HUES64 (cell line): ENCODE data around the gene ZNF503.
A peak's percentile ranks its signal among the peaks of the same experiment; 100 is the strongest.

Source experiments
- H3K27ac ChIP-seq: 2 replicates; pipeline ENCODE4 v1.7.0; 2013; ENCODE audit warnings: low read depth, low read length, inconsistent platforms
- H3K27me3 ChIP-seq: 2 replicates; pipeline ENCODE4 v1.6.1; 2013; ENCODE audit warnings: mild to moderate bottlenecking, low read length; ENCODE audit not compliant: insufficient read depth
- H3K36me3 ChIP-seq: 2 replicates; pipeline ENCODE4 v1.6.1; 2013; ENCODE audit warnings: mild to moderate bottlenecking, low read length; ENCODE audit not compliant: insufficient read depth
- H3K4me1 ChIP-seq: 2 replicates; pipeline ENCODE4 v1.6.1; 2013; ENCODE audit warnings: mild to moderate bottlenecking, low read length, moderate library complexity; ENCODE audit not compliant: insufficient read depth
- H3K4me3 ChIP-seq: 2 replicates; pipeline ENCODE4 v1.5.1; 2013; ENCODE audit warnings: mild to moderate bottlenecking, low read length, moderate library complexity
- H3K9ac ChIP-seq: 2 replicates; pipeline ENCODE4 v1.6.1; 2013; ENCODE audit warnings: mild to moderate bottlenecking, low read depth, low read length
- H3K9me3 ChIP-seq: 2 replicates; pipeline ENCODE4 v1.6.1; 2013; ENCODE audit warnings: low read depth, low read length; ENCODE audit not compliant: insufficient read depth
- WGBS: fragments of 150-250, 120-280 bp; methylation state at CpG from one replicate; pipeline ENCODE4 v1.1.7; 2013; ENCODE audit warnings: missing lambda C conversion rate; 5-methylcytosine and 5-hydroxymethylcytosine counted together

ZNF503 gene

GRCh38 chr10:75441196-75441595 is 39.6 kb upstream of the ZNF503 start:
- no peak overlapping the region for H3K4me3 ChIP-seq
- no peak overlapping the region for H3K9ac ChIP-seq
- H3K27me3 ChIP-seq: peaks cover 46% of the 10 kb centered on the region
- peaks cover 12% of the 10 kb centered on the region; the same call in 1 of the 2 replicates for H3K9me3 ChIP-seq
- H3K36me3 ChIP-seq: no peaks in the 10 kb centered on the region
- peaks cover 8% of the 10 kb centered on the region; the same call in 1 of the 2 replicates for H3K4me1 ChIP-seq
- H3K27ac ChIP-seq: no peak overlapping the region
- 87% methylated on average over 4 of the region's 4 CpGs for WGBS

GRCh38 chr10:75440271-75440793 is 38.8 kb upstream of the ZNF503 start:
- H3K27me3 ChIP-seq: peaks cover 54% of the 10 kb centered on the region
- no peak overlapping the region for H3K9ac ChIP-seq
- peaks cover 12% of the 10 kb centered on the region; the same call in 1 of the 2 replicates for H3K9me3 ChIP-seq
- H3K27ac ChIP-seq: no peak overlapping the region
- H3K4me1 ChIP-seq: peaks cover 8% of the 10 kb centered on the region; the same call in 1 of the 2 replicates
- H3K4me3 ChIP-seq: no peak overlapping the region
- 85% methylated on average over 4 of the region's 4 CpGs for WGBS
- no peaks in the 10 kb centered on the region for H3K36me3 ChIP-seq

- WGBS: 91% methylated on average over 4 of the region's 4 CpGs
- Histone ChIP-seq H3K4me3 (no peak overlapping the region), H3K27ac (no peak overlapping the region), H3K27me3 (peaks cover 60% of the 10 kb centered on the region), H3K4me1 (peaks cover 8% of the 10 kb centered on the region; the same call in 1 of the 2 replicates), H3K36me3 (no peaks in the 10 kb centered on the region), H3K9me3 (peaks cover 12% of the 10 kb centered on the region; the same call in 1 of the 2 replicates), H3K9ac (no peak overlapping the region)
These were observed 38.2 kb upstream of the ZNF503 start for GRCh38 chr10:75439811-75440210.

GRCh38 chr10:75438275-75438674 is 36.7 kb upstream of the ZNF503 start:
- H3K4me3 ChIP-seq: no peak overlapping the region
- H3K9me3 ChIP-seq: peaks cover 4% of the 10 kb centered on the region; the same call in 1 of the 2 replicates
- no peak overlapping the region for H3K9ac ChIP-seq
- peaks cover 75% of the 10 kb centered on the region for H3K27me3 ChIP-seq
- H3K36me3 ChIP-seq: no peaks in the 10 kb centered on the region
- peaks cover 9% of the 10 kb centered on the region for H3K4me1 ChIP-seq
- 92% methylated on average over 3 of the region's 3 CpGs for WGBS
- no peak overlapping the region for H3K27ac ChIP-seq

GRCh38 chr10:75437693-75438092 is 36.1 kb upstream of the ZNF503 start:
- Histone ChIP-seq H3K9ac (no peak overlapping the region), H3K27ac (no peak overlapping the region), H3K9me3 (no peaks in the 10 kb centered on the region), H3K36me3 (no peaks in the 10 kb centered on the region), H3K4me1 (peaks cover 14% of the 10 kb centered on the region), H3K4me3 (no peak overlapping the region), H3K27me3 (peaks cover 81% of the 10 kb centered on the region)
- WGBS: 85% methylated on average over 3 of the region's 3 CpGs

- H3K9me3 ChIP-seq: no peaks in the 10 kb centered on the region
- no peak overlapping the region for H3K9ac ChIP-seq
- peaks cover 15% of the 10 kb centered on the region for H3K4me1 ChIP-seq
- peaks cover 89% of the 10 kb centered on the region for H3K27me3 ChIP-seq
- H3K27ac ChIP-seq: no peak overlapping the region
- no peaks in the 10 kb centered on the region for H3K36me3 ChIP-seq
- no peak overlapping the region for H3K4me3 ChIP-seq
These were observed 35.3 kb upstream of the ZNF503 start for GRCh38 chr10:75436896-75437295.

- H3K27me3 ChIP-seq: peaks cover 100% of the 10 kb centered on the region
These were observed 33.7 kb upstream of the ZNF503 start for GRCh38 chr10:75435291-75435690.

GRCh38 chr10:75434291-75434690 is 32.7 kb upstream of the ZNF503 start:
- Histone ChIP-seq H3K27ac (no peak overlapping the region), H3K4me3 (no peak overlapping the region), H3K36me3 (no peaks in the 10 kb centered on the region), H3K9me3 (no peaks in the 10 kb centered on the region), H3K4me1 (peaks cover 31% of the 10 kb centered on the region), H3K9ac (no peak overlapping the region), H3K27me3 (peaks cover 100% of the 10 kb centered on the region)
- WGBS: 86% methylated on average over 7 of the region's 8 CpGs

More at GRCh38 chr10:75435291-75435690, 33.7 kb upstream of the ZNF503 start:
- Histone ChIP-seq H3K4me3 (no peak overlapping the region), H3K36me3 (no peaks in the 10 kb centered on the region), H3K9ac (no peak overlapping the region), H3K9me3 (no peaks in the 10 kb centered on the region), H3K4me1 (peaks cover 22% of the 10 kb centered on the region), H3K27ac (no peak overlapping the region)
- WGBS: 89% methylated on average over 2 of the region's 2 CpGs

- no peak overlapping the region for H3K9ac ChIP-seq
- peaks cover 100% of the 10 kb centered on the region for H3K27me3 ChIP-seq
- H3K27ac ChIP-seq: no peak overlapping the region
- no peaks in the 10 kb centered on the region for H3K9me3 ChIP-seq
- peak overlapping the region; percentile 23; the same call in 1 of the 2 replicates for H3K4me3 ChIP-seq
- H3K4me1 ChIP-seq: peaks cover 31% of the 10 kb centered on the region
- WGBS: 26% methylated on average over 8 of the region's 8 CpGs
- no peaks in the 10 kb centered on the region for H3K36me3 ChIP-seq
These were observed 31.7 kb upstream of the ZNF503 start for GRCh38 chr10:75433216-75433615.

- WGBS: 19% methylated on average over 5 of the region's 5 CpGs
- no peak overlapping the region for H3K9ac ChIP-seq
- peak overlapping the region; percentile 23; the same call in 1 of the 2 replicates for H3K4me3 ChIP-seq
- no peaks in the 10 kb centered on the region for H3K9me3 ChIP-seq
- H3K4me1 ChIP-seq: peaks cover 35% of the 10 kb centered on the region
- H3K27me3 ChIP-seq: peaks cover 100% of the 10 kb centered on the region
- no peak overlapping the region for H3K27ac ChIP-seq
- H3K36me3 ChIP-seq: no peaks in the 10 kb centered on the region
These were observed 31.2 kb upstream of the ZNF503 start for GRCh38 chr10:75432763-75433162.

GRCh38 chr10:75432176-75432575 is 30.6 kb upstream of the ZNF503 start:
- H3K27me3 ChIP-seq: peaks cover 100% of the 10 kb centered on the region
- no peak overlapping the region for H3K9ac ChIP-seq
- 73% methylated on average over 5 of the region's 5 CpGs for WGBS
- H3K27ac ChIP-seq: no peak overlapping the region
- H3K9me3 ChIP-seq: no peaks in the 10 kb centered on the region
- peaks cover 36% of the 10 kb centered on the region for H3K4me1 ChIP-seq
- H3K4me3 ChIP-seq: no peak overlapping the region
- H3K36me3 ChIP-seq: no peaks in the 10 kb centered on the region
